ENCODE data around the gene TXNDC8. TPM values are rescaled to one million over a fixed set of nuclear protein-coding genes. Genes with fewer than 3 reads are reported as not detected.

TXNDC8 gene
- total RNA-seq, 4 donors from 2014 or later: not detected

DNA sequence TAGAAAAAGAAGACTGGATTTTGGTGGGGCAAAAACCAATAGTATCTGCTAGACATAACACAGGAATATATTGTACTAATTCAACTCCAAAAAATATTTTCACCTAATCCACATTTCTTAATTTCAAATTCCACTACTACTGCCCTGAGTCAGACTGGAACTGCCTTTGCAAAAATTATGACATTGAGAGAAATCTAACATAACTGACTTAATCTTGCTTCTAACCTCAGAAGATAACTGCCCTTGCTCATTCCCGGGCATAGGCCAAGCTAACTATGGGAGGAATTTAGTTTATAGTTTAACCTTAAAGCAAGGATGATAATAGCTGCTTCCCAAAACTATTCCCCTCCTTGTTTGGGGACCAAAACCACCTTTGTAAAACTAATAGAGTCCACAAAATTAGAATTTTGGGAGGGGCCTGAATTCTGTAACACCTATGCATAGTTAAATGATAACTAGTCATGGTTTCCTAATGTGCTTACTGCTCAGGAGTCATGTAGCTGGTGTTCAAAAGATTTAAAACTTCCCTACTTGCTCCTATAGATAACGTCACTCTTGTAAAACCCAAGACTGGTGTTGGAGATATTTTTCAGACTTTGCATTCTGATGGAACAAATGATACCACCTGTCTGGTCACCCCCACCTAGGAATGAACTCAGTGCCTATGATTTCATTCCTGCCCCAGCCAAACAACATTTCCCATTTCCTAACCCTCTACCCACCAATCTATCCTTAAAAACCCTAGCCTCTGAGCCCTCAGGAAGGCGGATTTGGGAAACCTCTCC is 67.3 kb downstream of the TXNDC8 start:
- no peak overlapping the region for H3K4me3 ChIP-seq
- H3K27me3 ChIP-seq: no peaks in the 10 kb centered on the region
- H3K9me3 ChIP-seq: no peaks in the 10 kb centered on the region
- no peak for DNase-seq
- no peak overlapping the region for H3K27ac ChIP-seq
- no peaks in the 10 kb centered on the region for H3K36me3 ChIP-seq
- H3K4me1 ChIP-seq: no peaks in the 10 kb centered on the region
- intact Hi-C loops (cut with DNase I; ENCODE audit: low total_unique reads): no loop called here
- no peak for TF ChIP-seq POLR2A (IDR thresholded peaks at IDR 0.05)
- TF ChIP-seq, protein P1, sequence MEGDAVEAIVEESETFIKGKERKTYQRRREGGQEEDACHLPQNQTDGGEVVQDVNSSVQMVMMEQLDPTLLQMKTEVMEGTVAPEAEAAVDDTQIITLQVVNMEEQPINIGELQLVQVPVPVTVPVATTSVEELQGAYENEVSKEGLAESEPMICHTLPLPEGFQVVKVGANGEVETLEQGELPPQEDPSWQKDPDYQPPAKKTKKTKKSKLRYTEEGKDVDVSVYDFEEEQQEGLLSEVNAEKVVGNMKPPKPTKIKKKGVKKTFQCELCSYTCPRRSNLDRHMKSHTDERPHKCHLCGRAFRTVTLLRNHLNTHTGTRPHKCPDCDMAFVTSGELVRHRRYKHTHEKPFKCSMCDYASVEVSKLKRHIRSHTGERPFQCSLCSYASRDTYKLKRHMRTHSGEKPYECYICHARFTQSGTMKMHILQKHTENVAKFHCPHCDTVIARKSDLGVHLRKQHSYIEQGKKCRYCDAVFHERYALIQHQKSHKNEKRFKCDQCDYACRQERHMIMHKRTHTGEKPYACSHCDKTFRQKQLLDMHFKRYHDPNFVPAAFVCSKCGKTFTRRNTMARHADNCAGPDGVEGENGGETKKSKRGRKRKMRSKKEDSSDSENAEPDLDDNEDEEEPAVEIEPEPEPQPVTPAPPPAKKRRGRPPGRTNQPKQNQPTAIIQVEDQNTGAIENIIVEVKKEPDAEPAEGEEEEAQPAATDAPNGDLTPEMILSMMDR (IDR thresholded peaks at IDR 0.05): no peak

DNA sequence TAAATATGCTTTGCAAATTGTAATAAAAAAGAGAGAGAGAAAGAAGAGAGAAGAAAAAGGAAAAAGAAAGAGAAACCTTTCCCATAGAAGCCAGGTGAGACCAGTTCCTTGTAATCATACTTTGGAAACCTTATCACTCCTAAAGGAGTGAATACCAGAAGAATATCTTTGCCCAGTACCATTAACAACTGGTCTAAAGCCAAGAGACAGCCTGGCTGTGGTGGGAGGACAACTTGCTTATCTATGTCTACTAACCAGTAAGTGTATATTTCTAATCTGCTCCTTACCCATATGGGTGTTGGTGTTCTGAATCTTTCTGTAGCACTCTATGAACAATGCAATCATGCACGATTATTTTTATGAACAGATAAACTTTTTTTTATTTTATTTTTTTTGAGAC is 70.9 kb downstream of the TXNDC8 start:
- Histone ChIP-seq H3K4me3 (no peak overlapping the region), H3K27ac (no peak overlapping the region), H3K4me1 (no peaks in the 10 kb centered on the region), H3K27me3 (no peaks in the 10 kb centered on the region), H3K9me3 (no peaks in the 10 kb centered on the region), H3K36me3 (no peaks in the 10 kb centered on the region)
- intact Hi-C loops (cut with DNase I; ENCODE audit: low total_unique reads): no loop called here
- TF ChIP-seq, protein P1 (IDR thresholded peaks at IDR 0.05): no peak
- TF ChIP-seq POLR2A (IDR thresholded peaks at IDR 0.05): no peak
- no peak for DNase-seq

DNA sequence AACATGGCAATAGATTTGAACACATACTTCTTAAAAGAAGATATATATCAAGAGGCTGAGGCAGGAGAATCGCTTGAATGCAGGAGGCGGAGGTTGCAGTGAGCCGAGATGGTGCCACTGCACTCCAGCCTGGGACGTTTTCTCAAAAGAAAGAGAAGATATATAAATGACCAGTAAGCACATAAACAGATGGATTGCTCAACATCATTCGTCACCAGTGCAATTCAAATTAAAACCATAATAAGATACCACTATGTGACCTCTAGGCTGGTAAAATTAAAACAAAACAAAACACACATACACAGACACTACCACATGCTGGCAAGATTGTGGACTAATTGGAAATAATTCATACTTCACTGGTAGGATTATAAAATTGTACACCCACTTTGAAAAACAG is 76.0 kb downstream of the TXNDC8 start:
- H3K4me3 ChIP-seq: no peak overlapping the region
- TF ChIP-seq POLR2A (IDR thresholded peaks at IDR 0.05): no peak
- TF ChIP-seq, protein P1 (IDR thresholded peaks at IDR 0.05): no peak
- DNase-seq: no peak
- no peak overlapping the region for H3K27ac ChIP-seq
- H3K9me3 ChIP-seq: no peaks in the 10 kb centered on the region
- no peaks in the 10 kb centered on the region for H3K27me3 ChIP-seq
- intact Hi-C loops (cut with DNase I; ENCODE audit: low total_unique reads): no loop called here
- no peaks in the 10 kb centered on the region for H3K36me3 ChIP-seq
- H3K4me1 ChIP-seq: peaks cover 0 to 3% of the 10 kb centered on the region in 2 donors

DNA sequence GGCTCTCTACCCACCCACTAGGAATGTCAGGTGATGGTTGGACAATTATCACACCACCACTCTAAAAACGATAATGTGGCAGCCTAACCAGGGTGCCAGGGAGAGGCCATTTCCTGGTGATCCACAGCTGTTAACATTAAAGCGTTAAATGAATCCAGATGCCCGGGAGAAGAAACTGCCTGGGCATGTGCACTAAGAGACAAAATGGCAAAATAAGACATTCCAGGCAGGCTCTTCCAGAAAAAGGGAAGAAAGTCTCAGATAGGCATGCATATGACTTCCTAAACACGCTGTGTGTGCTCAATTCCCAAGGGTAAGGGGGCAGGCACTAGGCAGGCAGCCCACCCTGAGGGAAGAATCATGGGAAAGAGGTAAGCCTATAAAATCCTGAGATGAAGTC is 76.8 kb downstream of the TXNDC8 start:
- Histone ChIP-seq H3K4me1 (peaks cover 0 to 3% of the 10 kb centered on the region in 2 donors), H3K9me3 (no peaks in the 10 kb centered on the region), H3K36me3 (no peaks in the 10 kb centered on the region), H3K27me3 (no peaks in the 10 kb centered on the region), H3K4me3 (no peak overlapping the region), H3K27ac (no peak overlapping the region)
- intact Hi-C loops (cut with DNase I; ENCODE audit: low total_unique reads): no loop called here
- no peak for DNase-seq
- no peak for TF ChIP-seq POLR2A (IDR thresholded peaks at IDR 0.05)
- TF ChIP-seq, protein P1 (IDR thresholded peaks at IDR 0.05): no peak

DNA sequence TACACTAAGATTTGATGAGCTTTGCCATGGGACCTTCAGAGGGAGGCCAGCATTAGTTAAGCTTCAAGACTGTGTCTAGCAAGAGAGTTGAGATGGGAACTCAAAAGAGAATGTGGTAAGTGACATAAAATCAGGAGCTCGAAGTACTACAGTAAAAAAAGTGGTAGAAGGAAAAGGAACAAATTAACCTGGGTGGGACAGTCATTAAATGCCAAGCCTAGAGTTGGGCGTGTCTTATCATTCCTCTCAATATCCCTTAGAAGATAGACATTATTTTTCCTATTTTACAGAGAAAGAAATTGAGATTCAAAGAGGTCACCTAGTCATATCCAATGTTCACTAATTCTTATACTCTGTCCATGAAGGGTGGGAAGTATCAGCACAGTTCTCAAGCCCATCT is 78.1 kb downstream of the TXNDC8 start:
- H3K4me3 ChIP-seq: no peak overlapping the region
- H3K4me1 ChIP-seq: peaks cover 0 to 3% of the 10 kb centered on the region in 2 donors
- intact Hi-C loops (cut with DNase I; ENCODE audit: low total_unique reads): no loop called here
- TF ChIP-seq POLR2A (IDR thresholded peaks at IDR 0.05): no peak
- TF ChIP-seq, protein P1 (IDR thresholded peaks at IDR 0.05): no peak
- DNase-seq: no peak
- no peak overlapping the region for H3K27ac ChIP-seq
- H3K27me3 ChIP-seq: no peaks in the 10 kb centered on the region
- no peaks in the 10 kb centered on the region for H3K36me3 ChIP-seq
- no peaks in the 10 kb centered on the region for H3K9me3 ChIP-seq

Data from uterus (tissue), 4 donors.